CD4-positive, alpha-beta memory T cell (primary cell): ENCODE measurements around the gene DMRTA2. TPM values are rescaled to one million over a fixed set of nuclear protein-coding genes. Genes with fewer than 3 reads are reported as not detected.
"Not testable (repeated sequence)": the region's sequence is repeated elsewhere in the genome, so short reads cannot be mapped to it uniquely, and the experiment has no call there.

Source experiments
- CTCF ChIA-PET: fragments of 350-600 bp; sonication (Branson Sonifier 250); formaldehyde crosslinking; loops from one replicate; lab custom pipeline; 2021; ENCODE audit warnings: inconsistent platforms; ENCODE audit not compliant: partially characterized antibody; lab: Charles Lee
- POLR2A ChIA-PET: fragments of 350-600 bp; sonication (Branson Sonifier 250); formaldehyde crosslinking; loops from one replicate; lab custom pipeline; 2021; ENCODE audit not compliant: partially characterized antibody; lab: Charles Lee
- DNase-seq, 5 donors: peaks; one replicate each; pipeline versions ENCODE4 v3.0.0 to v3.0.0-alpha.2; 2020 to 2022; ENCODE audit warnings: mixed read lengths in 1 of 5
- H3K27ac ChIP-seq: one replicate; pipeline ENCODE4 v1.7.0; 2013; ENCODE audit warnings: low read depth, low read length
- H3K27me3 ChIP-seq: 2 replicates; pipeline ENCODE4 v1.7.0; 2013; ENCODE audit warnings: mild to moderate bottlenecking, low read length, moderate library complexity; ENCODE audit not compliant: insufficient read depth
- H3K36me3 ChIP-seq: 2 replicates; pipeline ENCODE4 v1.7.0; 2013; ENCODE audit warnings: mild to moderate bottlenecking, low read length, moderate library complexity; ENCODE audit not compliant: insufficient read depth
- H3K4me1 ChIP-seq: 2 replicates; pipeline ENCODE4 v1.7.0; 2013; ENCODE audit warnings: mild to moderate bottlenecking, low read length, moderate library complexity; ENCODE audit not compliant: insufficient read depth
- H3K4me3 ChIP-seq, 2 donors: one replicate each; pipeline ENCODE4 v1.7.0; 2013; ENCODE audit warnings: low read length in 2 of 2, mild to moderate bottlenecking in 1 of 2
- H3K9me3 ChIP-seq, 2 donors: one replicate each; pipeline ENCODE4 v1.7.0; 2013; ENCODE audit warnings: low read length in 2 of 2, control low read depth in 1 of 2; ENCODE audit not compliant: control insufficient read depth in 1 of 2
- H3K27ac Mint-ChIP-seq, 7 donors: one replicate each; pipeline ENCODE4 v1.8.0; 2020 to 2021; ENCODE audit warnings: mixed read lengths in 7 of 7, mild to moderate bottlenecking in 6 of 7, inconsistent platforms in 3 of 7, moderate library complexity in 3 of 7
- H3K27me3 Mint-ChIP-seq, 2 donors: one replicate each; pipeline ENCODE4 v1.8.0; 2020 to 2021; ENCODE audit warnings: mixed read lengths in 2 of 2
- H3K36me3 Mint-ChIP-seq, 2 donors: one replicate each; pipeline ENCODE4 v1.8.0; 2020 to 2021; ENCODE audit warnings: mixed read lengths in 2 of 2, inconsistent platforms in 1 of 2, mild to moderate bottlenecking in 1 of 2
- H3K4me1 Mint-ChIP-seq, 4 donors: one replicate each; pipeline ENCODE4 v1.8.0; 2020 to 2021; ENCODE audit warnings: mixed read lengths in 4 of 4, mild to moderate bottlenecking in 1 of 4
- H3K4me3 Mint-ChIP-seq, 8 donors: one replicate each; pipeline ENCODE4 v1.8.0; 2020 to 2021; ENCODE audit warnings: mixed read lengths in 8 of 8, mild to moderate bottlenecking in 7 of 8, moderate library complexity in 6 of 8, inconsistent platforms in 3 of 8
- H3K9me3 Mint-ChIP-seq, 8 donors: one replicate each; pipeline ENCODE4 v1.8.0; 2020 to 2021; ENCODE audit warnings: mixed read lengths in 8 of 8, mild to moderate bottlenecking in 5 of 8, inconsistent platforms in 3 of 8, moderate library complexity in 1 of 8
- intact Hi-C: fragments of 100-400 bp; cut with micrococcal nuclease; formaldehyde crosslinking; loops from one replicate; pipeline ENCODE4 v1.15.1; 2023
- polyA plus RNA-seq, 2 donors: library from polyadenylated mRNA; unstranded; fragments of 300-500 nt; fragmentation: Illumina TruSeq; gene quantifications; one replicate each; pipeline ENCODE4 v1.2.3, GENCODE V29; 2021
- total RNA-seq, 2 experiments: library from RNA; stranded (reverse); gene quantifications; one replicate each; pipeline ENCODE4 v1.2.3, GENCODE V29; 2021

Gene DMRTA2
- total and polyA plus RNA-seq, 4 experiments from 2014 or later: not detected

DNA sequence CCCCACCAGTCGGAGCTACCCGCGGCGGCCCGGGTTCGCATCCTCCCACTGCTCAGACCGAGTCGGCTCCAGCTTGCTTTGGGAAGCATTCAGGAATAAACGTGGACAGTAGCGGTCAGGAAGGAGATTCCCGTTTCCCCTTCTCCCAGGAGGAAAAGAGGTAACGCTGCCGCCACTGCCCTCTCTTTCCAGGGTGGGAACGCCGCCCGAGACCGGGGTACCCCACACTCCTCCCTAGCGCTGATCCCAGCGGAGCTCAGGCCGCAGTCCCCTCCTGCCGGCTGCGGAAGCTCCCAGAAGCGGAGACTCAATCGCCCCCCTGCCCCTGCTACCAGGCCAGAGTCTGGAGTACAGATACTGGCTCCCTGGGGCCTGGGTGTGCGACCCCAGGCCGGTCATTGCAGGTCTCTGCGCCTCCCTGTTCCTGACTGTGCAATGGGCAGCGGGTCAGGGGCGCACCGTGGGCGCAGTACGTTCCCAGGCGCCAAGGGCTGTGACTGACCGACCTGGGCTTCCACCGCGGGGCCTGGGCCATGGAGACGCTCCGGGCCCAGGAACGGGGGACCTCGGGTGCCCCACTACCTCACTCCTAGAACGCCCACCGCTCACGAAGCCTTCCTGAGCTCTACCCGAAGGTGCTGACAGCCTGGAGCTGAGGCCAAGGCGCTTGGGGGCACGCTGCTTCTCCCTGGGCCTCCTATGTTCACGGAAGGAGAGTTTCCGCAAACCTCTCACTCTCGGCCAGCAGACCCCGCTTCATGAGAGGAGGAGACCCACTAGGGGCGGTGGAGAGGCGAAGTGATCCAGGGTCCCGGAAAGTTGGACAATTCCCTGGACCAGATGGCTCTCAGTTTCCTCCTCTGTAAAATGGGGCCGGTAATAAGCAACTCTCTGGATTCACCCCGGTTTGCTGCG, 7.8 kb downstream of the DMRTA2 start:
- Mint-ChIP-seq H3K4me1 (peaks cover 14 to 29% (median 23%) of the 10 kb centered on the region in 4 donors), H3K4me3 (no peak overlapping the region), H3K27me3 (peaks cover 49 to 53% of the 10 kb centered on the region in 2 donors), H3K36me3 (no peaks in the 10 kb centered on the region), H3K9me3 (peaks cover 0 to 16% (median 6%) of the 10 kb centered on the region in 8 donors), H3K27ac (no peak overlapping the region)
- Histone ChIP-seq H3K27ac (no peak overlapping the region), H3K4me1 (peaks cover 4% of the 10 kb centered on the region), H3K4me3 (no peak overlapping the region), H3K27me3 (peaks cover 19% of the 10 kb centered on the region), H3K36me3 (no peaks in the 10 kb centered on the region), H3K9me3 (no peaks in the 10 kb centered on the region)
- POLR2A ChIA-PET: no interaction called here
- CTCF ChIA-PET: no interaction called here
- intact Hi-C loops: no loop called here
- DNase-seq: no peak

DNA sequence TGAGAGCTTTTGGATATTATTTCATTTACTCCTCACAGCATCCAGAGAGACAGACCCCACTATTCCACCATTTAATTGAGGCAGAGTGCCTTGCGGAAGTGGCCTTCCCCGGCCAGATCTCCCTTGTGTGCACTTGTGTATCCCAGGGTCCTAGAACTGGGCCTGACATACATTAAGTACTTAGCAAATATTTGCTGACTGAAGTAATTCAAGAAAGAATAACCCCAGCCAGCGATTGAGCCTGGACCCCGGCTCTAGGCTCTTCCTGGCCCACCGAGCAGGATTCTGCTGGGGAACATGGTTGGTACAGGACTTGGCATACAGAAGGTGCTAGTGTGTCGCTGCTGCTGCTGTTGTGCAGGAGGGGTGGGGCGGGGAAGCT, 8.4 kb downstream of the DMRTA2 start:
- no peak for DNase-seq
- no peak overlapping the region for H3K4me3 Mint-ChIP-seq
- H3K4me3 ChIP-seq: no peak overlapping the region
- peaks cover 14% of the 10 kb centered on the region for H3K27me3 ChIP-seq
- H3K4me1 ChIP-seq: peaks cover 3% of the 10 kb centered on the region
- H3K4me1 Mint-ChIP-seq: peaks cover 8 to 22% (median 17%) of the 10 kb centered on the region in 4 donors
- CTCF ChIA-PET: no interaction called here
- H3K9me3 Mint-ChIP-seq: peaks cover 0 to 16% (median 6%) of the 10 kb centered on the region in 8 donors
- peaks cover 43 to 49% of the 10 kb centered on the region in 2 donors for H3K27me3 Mint-ChIP-seq
- POLR2A ChIA-PET: no interaction called here
- no peaks in the 10 kb centered on the region for H3K36me3 ChIP-seq
- H3K27ac Mint-ChIP-seq: peak overlapping the region in 1 of 7 donors; percentile 15
- H3K27ac ChIP-seq: no peak overlapping the region
- H3K9me3 ChIP-seq: no peaks in the 10 kb centered on the region
- intact Hi-C loops: no loop called here
- no peaks in the 10 kb centered on the region for H3K36me3 Mint-ChIP-seq

DNA sequence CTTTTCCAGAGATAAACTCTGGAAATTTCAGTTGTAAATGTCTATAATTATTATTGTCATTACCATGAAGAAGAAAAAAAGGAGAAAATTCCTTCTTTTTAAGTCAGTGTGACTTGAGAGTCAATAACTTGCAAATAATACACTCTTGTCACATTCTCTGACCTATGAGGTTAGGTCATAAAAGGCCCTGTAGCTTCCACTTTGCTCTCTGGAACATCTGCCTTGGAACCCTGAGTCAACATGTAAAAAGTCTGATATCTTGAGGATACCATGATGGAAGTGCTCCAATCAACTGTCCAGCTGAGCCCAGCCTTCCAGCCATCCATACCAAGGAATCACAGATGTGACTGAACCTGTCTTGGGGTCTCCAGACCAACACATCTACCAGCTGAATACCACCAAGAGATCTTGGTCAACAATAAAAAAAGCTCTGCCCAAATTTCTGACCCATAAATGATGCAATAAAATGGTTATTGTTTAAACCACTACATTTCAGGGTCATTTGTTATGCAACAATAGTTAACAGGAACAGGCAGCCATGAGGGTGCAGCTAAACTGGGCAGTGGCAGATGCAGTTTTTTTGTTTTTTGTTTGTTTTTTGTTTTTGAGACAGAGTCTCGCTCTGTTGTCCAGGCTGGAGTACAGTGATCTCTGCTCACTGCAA, 10.3 kb downstream of the DMRTA2 start:
- Mint-ChIP-seq H3K4me3 (no peak overlapping the region), H3K27ac (no peak overlapping the region), H3K9me3 (peaks cover 0 to 16% (median 6%) of the 10 kb centered on the region in 8 donors), H3K36me3 (no peaks in the 10 kb centered on the region), H3K27me3 (peaks cover 43 to 46% of the 10 kb centered on the region in 2 donors), H3K4me1 (peaks cover 6 to 13% (median 11%) of the 10 kb centered on the region in 4 donors)
- no peaks in the 10 kb centered on the region for H3K36me3 ChIP-seq
- no peak overlapping the region for H3K27ac ChIP-seq
- intact Hi-C loops: no loop called here
- H3K4me3 ChIP-seq: no peak overlapping the region
- ChIA-PET CTCF (no interaction called here), POLR2A (no interaction called here)
- H3K27me3 ChIP-seq: peaks cover 14% of the 10 kb centered on the region
- H3K9me3 ChIP-seq: no peaks in the 10 kb centered on the region
- H3K4me1 ChIP-seq: no peaks in the 10 kb centered on the region
- no peak for DNase-seq

DNA sequence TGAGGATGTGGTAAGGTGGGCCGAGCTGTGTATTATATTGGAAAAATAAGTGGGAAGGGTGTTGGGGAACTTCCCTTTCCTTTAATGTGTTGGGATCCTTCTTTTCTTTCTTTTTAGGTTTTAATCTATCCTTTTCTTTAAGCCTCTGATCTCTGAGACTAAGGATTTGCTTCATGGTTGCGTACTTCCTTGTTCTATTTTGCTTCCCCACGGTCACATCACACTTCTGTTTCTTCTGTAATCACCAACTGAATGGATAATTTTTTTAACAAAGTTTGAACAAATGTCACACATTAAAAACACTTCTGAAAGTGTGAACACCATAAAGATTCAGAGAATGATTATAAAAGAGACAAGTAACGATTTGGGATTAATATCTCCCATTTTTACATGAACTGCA, 17.4 kb downstream of the DMRTA2 start:
- no peak for DNase-seq
- POLR2A ChIA-PET: no interaction called here
- peaks cover 42 to 44% of the 10 kb centered on the region in 2 donors for H3K27me3 Mint-ChIP-seq
- Histone ChIP-seq H3K27me3 (no peaks in the 10 kb centered on the region), H3K4me1 (no peaks in the 10 kb centered on the region), H3K27ac (no peak overlapping the region), H3K4me3 (no peak overlapping the region), H3K9me3 (no peaks in the 10 kb centered on the region), H3K36me3 (no peaks in the 10 kb centered on the region)
- H3K27ac Mint-ChIP-seq: no peak overlapping the region
- peaks cover 0 to 18% (median 0%) of the 10 kb centered on the region in 8 donors for H3K9me3 Mint-ChIP-seq
- H3K36me3 Mint-ChIP-seq: no peaks in the 10 kb centered on the region
- no peaks in the 10 kb centered on the region for H3K4me1 Mint-ChIP-seq
- CTCF ChIA-PET: no interaction called here
- H3K4me3 Mint-ChIP-seq: no peak overlapping the region
- intact Hi-C loops: no loop called here

DNA sequence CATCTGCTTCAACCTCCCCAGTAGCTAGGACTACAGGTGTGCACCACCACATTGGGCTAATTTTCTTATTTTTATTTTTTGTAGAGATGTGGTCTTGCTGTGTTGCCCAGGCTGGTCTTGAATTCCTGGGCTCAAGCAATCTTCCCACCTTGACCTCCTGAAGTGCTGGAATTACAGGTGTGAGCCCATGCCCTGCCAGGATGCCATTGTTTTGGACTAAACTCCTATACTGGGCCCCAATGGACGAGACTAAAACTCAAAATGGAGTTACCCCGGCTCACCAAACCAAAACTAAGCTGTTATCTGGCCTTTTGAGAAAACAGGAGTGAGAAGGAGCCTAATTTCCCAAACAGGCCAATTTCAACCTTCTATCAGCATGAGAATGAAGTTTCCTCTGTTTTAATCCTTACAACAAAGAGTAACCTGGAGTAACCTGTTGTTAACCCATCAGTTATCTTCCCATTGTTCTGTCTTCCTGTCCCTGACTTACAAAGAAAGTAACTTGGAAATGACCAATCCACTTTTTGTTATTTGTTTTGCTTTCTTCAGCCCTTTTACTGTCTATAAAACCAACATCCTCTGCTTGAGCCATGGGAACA, 29.6 kb downstream of the DMRTA2 start:
- Mint-ChIP-seq H3K9me3 (peaks cover 2 to 8% (median 4%) of the 10 kb centered on the region in 8 donors), H3K4me1 (no peaks in the 10 kb centered on the region), H3K4me3 (no peak overlapping the region), H3K27me3 (peaks cover 18 to 26% of the 10 kb centered on the region in 2 donors), H3K27ac (no peak overlapping the region), H3K36me3 (peaks cover 0 to 2% of the 10 kb centered on the region in 2 donors)
- H3K36me3 ChIP-seq: no peaks in the 10 kb centered on the region
- POLR2A ChIA-PET: no interaction called here
- intact Hi-C loops: no loop called here
- no peaks in the 10 kb centered on the region for H3K4me1 ChIP-seq
- H3K4me3 ChIP-seq: no peak overlapping the region
- H3K9me3 ChIP-seq: no peaks in the 10 kb centered on the region
- H3K27ac ChIP-seq: no peak overlapping the region
- CTCF ChIA-PET: no interaction called here
- DNase-seq: no peak
- H3K27me3 ChIP-seq: no peaks in the 10 kb centered on the region

DNA sequence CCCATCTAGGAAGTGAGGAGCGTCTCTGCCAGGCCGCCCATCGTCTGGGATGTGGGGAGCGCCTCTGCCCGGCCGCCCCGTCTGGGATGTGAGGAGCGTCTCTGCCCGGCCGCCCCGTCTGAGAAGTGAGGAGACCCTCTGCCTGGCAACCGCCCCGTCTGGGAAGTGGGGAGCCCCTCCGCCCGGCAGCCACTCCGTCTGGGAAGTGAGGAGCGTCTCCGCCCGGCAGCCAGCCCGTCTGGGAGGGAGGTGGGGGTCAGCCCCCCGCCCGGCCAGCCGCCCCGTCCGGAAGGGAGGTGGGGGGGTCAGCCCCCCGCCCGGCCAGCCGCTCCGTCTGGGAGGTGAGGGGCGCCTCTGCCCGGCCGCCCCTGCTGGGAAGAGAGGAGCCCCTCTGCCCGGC, 41.7 kb downstream of the DMRTA2 start:
- H3K27ac ChIP-seq, H3K4me3 Mint-ChIP-seq, H3K9me3 Mint-ChIP-seq, H3K27ac Mint-ChIP-seq, H3K27me3 Mint-ChIP-seq, H3K9me3 ChIP-seq, H3K4me3 ChIP-seq, H3K4me1 ChIP-seq, intact Hi-C loops, H3K36me3 Mint-ChIP-seq, H3K4me1 Mint-ChIP-seq, POLR2A ChIA-PET, DNase-seq, CTCF ChIA-PET, H3K36me3 ChIP-seq, H3K27me3 ChIP-seq: not testable (repeated sequence)

DNA sequence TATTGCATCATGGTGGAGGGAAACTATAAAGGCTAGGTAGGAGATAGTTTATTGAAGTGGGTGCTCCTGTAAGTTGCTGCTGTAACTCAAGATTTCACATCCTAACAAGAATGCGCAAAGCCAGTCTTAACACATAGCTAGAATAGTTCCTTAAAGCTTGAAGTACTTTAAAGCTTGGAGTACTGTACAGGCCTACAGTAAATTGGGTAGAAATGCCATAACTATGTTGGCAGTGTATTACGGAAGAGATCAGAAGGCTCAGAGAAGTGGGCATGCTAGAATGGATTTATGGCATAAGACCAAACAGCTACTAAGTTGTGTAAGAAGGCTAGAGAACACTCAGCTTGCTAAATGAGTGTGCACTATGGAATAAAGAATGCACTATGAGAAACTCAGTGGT, 44.5 kb downstream of the DMRTA2 start:
- Histone ChIP-seq H3K36me3 (no peaks in the 10 kb centered on the region), H3K27ac (no peak overlapping the region), H3K27me3 (no peaks in the 10 kb centered on the region), H3K4me1 (no peaks in the 10 kb centered on the region), H3K9me3 (no peaks in the 10 kb centered on the region), H3K4me3 (no peak overlapping the region)
- Mint-ChIP-seq H3K36me3 (no peaks in the 10 kb centered on the region), H3K27me3 (peaks cover 6% of the 10 kb centered on the region in 2 donors), H3K27ac (no peak overlapping the region), H3K4me3 (no peak overlapping the region), H3K9me3 (peaks cover 1 to 12% (median 5%) of the 10 kb centered on the region in 8 donors), H3K4me1 (no peaks in the 10 kb centered on the region)
- POLR2A ChIA-PET: no interaction called here
- no peak for DNase-seq
- CTCF ChIA-PET: interaction anchor here (1.5 kb wide), 1 partner anchor 11 kb away, joined by 4 read pairs; no protein-coding TSS in a partner anchor
- intact Hi-C loops: no loop called here
